ENCODE measurements around the gene LTB4R2. TPM values are rescaled to one million over a fixed set of nuclear protein-coding genes. Genes with fewer than 3 reads are reported as not detected.

Gene LTB4R2
- total and polyA plus RNA-seq, 2 of the 8 experiments (the other 6 are each of a cell fraction or from before 2014, with no cell fraction given), result 5.3 to 6.7 TPM

- 73% methylated on average over 1 of the region's 1 CpG; no CpG with 5 or more reads in 1 of the 2 experiments for WGBS, 2 experiments (ENCODE audit: extremely low coverage in 1 of 2, insufficient coverage in 1 of 2, insufficient read length in 1 of 2, insufficient replicate concordance in 2 of 2, low coverage in 1 of 2, low lambda C conversion rate in 2 of 2, missing lambda C conversion rate in 1 of 2)
- TF ChIP-seq SP1 (IDR thresholded peaks at IDR 0.05; ENCODE audit: low read depth, low read length) (no peak), MAFK (IDR thresholded peaks at IDR 0.05; ENCODE audit: low read depth, low read length) (no peak), TAF7 (optimal IDR thresholded peaks at IDR 0.05; ENCODE audit: borderline replicate concordance, low read depth, low read length) (no peak), KDM1A (IDR thresholded peaks at IDR 0.05; ENCODE audit: borderline replicate concordance, low read length) (no peak)
Measured at GRCh38 chr14:24340606-24341005, 30.7 kb downstream of the LTB4R2 start.

More at GRCh38 chr14:24340606-24341005, 30.7 kb downstream of the LTB4R2 start:
- Histone ChIP-seq H3K4me3 (ENCODE audit: extremely low read depth in 1 of 4, insufficient read depth in 2 of 4, low read depth in 3 of 4, low read length in 4 of 4) (no peak overlapping the region), H3K79me2 (ENCODE audit: control insufficient read depth in 1 of 2, insufficient read depth in 2 of 2, low read length in 2 of 2) (no peaks in the 10 kb centered on the region), H2BK120ac (replicated peaks; ENCODE audit: low read depth, low read length) (no peak overlapping the region), H4K20me1 (replicated peaks in 1 of 2; ENCODE audit: control insufficient read depth in 1 of 2, insufficient read depth in 2 of 2, low read length in 2 of 2) (no peaks in the 10 kb centered on the region), H3K4ac (replicated peaks; ENCODE audit: insufficient read length, low read depth, low read length) (no peak overlapping the region), H3K56ac (replicated peaks; ENCODE audit: insufficient read length, low read depth, low read length) (no peak overlapping the region), H3K27ac (ENCODE audit: low read depth, low read length) (no peak overlapping the region), H4K8ac (ENCODE audit: extremely low read depth, insufficient read depth, low read length) (no peak overlapping the region), H3K14ac (ENCODE audit: insufficient read length) (no peak overlapping the region), H3K23me2 (ENCODE audit: low read depth, low read length) (peaks cover 8% of the 10 kb centered on the region; the same call in 1 of the 2 replicates), H3K18ac (ENCODE audit: extremely low read depth, low read length) (no peak overlapping the region), H2AFZ (ENCODE audit: low read length) (no peak overlapping the region), H3K79me1 (ENCODE audit: low read depth, low read length) (no peaks in the 10 kb centered on the region), H3K27me3 (replicated peaks in 1 of 4; ENCODE audit: control insufficient read depth in 3 of 4, extremely low read depth in 1 of 4, insufficient read depth in 3 of 4, low read length in 3 of 4) (peaks cover 42 to 63% (median 61%) of the 10 kb centered on the region in 4 experiments), H2BK12ac (ENCODE audit: low read depth, low read length) (no peak overlapping the region), H2BK5ac (ENCODE audit: low read depth, low read length) (no peak overlapping the region), H3K23ac (ENCODE audit: insufficient read length) (no peak overlapping the region), H3K9me3 (ENCODE audit: insufficient read depth in 2 of 2, low read depth in 1 of 2, low read length in 1 of 2) (no peaks in the 10 kb centered on the region), H3K4me1 (replicated peaks in 1 of 4; ENCODE audit: control insufficient read depth in 3 of 4, insufficient read depth in 4 of 4, low read length in 3 of 4) (peaks cover 0 to 5% (median 0%) of the 10 kb centered on the region in 4 experiments; a peak in 2 of 7 replicates), H2BK20ac (ENCODE audit: low read length) (no peak overlapping the region), H3K36me3 (ENCODE audit: control insufficient read depth in 2 of 4, insufficient read depth in 4 of 4, low read length in 3 of 4) (no peaks in the 10 kb centered on the region), H4K5ac (ENCODE audit: insufficient read length, low read depth, low read length) (no peak overlapping the region), H3K4me2 (ENCODE audit: insufficient read depth in 1 of 2, low read depth in 2 of 2, low read length in 2 of 2) (no peak overlapping the region; a peak in 1 of 4 replicates), H2AK5ac (ENCODE audit: low read depth, low read length) (no peak overlapping the region), H4K91ac (replicated peaks; ENCODE audit: insufficient read length, low read length) (no peak overlapping the region), H3K9ac (replicated peaks in 1 of 4; ENCODE audit: extremely low read depth in 1 of 4, low read depth in 3 of 4, low read length in 3 of 4) (no peak overlapping the region), H2BK15ac (ENCODE audit: low read length) (no peak overlapping the region)
- ChIA-PET POLR2A (ENCODE audit: partially characterized antibody) (interaction anchor here (0.6 to 1.8 kb wide), 4 partner anchors 26 to 96 kb away, joined by 3 to 6 read pairs (median 4); partner anchors contain the start of genes CBLN3 and KHNYN), CTCF (ENCODE audit: partially characterized antibody) (interaction anchor here (0.6 to 27.8 kb wide), 9 partner anchors 11 to 469 kb away, joined by 3 to 664 read pairs (median 6); partner anchors contain the start of genes CBLN3, KHNYN and NFATC4)
- DNase-seq (ENCODE audit: low read depth in 1 of 2, low spot score in 2 of 2) (no peak), FAIRE-seq (no peak)
